Ishikawa (cell line): ENCODE results near the gene RTN1.

Experiments
- CEBPB ChIP-seq: IDR thresholded peaks from 2 replicates; pipeline ENCODE4 v1.6.1; 2012
- CREB1 ChIP-seq: IDR thresholded peaks from 2 replicates; pipeline ENCODE4 v1.6.1; 2012; ENCODE audit warnings: low read depth
- EGR1 ChIP-seq: IDR thresholded peaks from 2 replicates; pipeline ENCODE4 v1.6.1; 2012
- EP300 ChIP-seq: IDR thresholded peaks from 2 replicates; pipeline ENCODE4 v1.6.1; 2012; ENCODE audit warnings: borderline replicate concordance
- FOXM1 ChIP-seq: IDR thresholded peaks from 2 replicates; pipeline ENCODE4 v1.6.1; 2012; ENCODE audit warnings: low read depth, borderline replicate concordance
- MAX ChIP-seq: IDR thresholded peaks from 2 replicates; pipeline ENCODE4 v1.6.1; 2012
- NFIC ChIP-seq: IDR thresholded peaks from 2 replicates; pipeline ENCODE4 v1.6.1; 2012
- RAD21 ChIP-seq: IDR thresholded peaks from 2 replicates; pipeline ENCODE4 v1.6.1; 2012; ENCODE audit warnings: low read depth
- REST ChIP-seq: IDR thresholded peaks from 2 replicates; pipeline ENCODE4 v1.6.1; 2012; ENCODE audit warnings: low read depth, mild to moderate bottlenecking
- TAF1 ChIP-seq: IDR thresholded peaks from 2 replicates; pipeline ENCODE4 v1.6.1; 2012; ENCODE audit warnings: low read depth, mild to moderate bottlenecking
- TCF12 ChIP-seq: IDR thresholded peaks from 2 replicates; pipeline ENCODE4 v1.6.1; 2012; ENCODE audit warnings: low read depth
- TEAD4 ChIP-seq: IDR thresholded peaks from 2 replicates; pipeline ENCODE4 v1.6.1; 2012
- USF1 ChIP-seq: IDR thresholded peaks from 2 replicates; pipeline ENCODE4 v1.6.1; 2012
- YY1 ChIP-seq: IDR thresholded peaks from 2 replicates; pipeline ENCODE4 v1.6.1; 2012; ENCODE audit warnings: low read depth
- ZBTB7A ChIP-seq: IDR thresholded peaks from 2 replicates; pipeline ENCODE4 v1.6.1; 2012; ENCODE audit warnings: low read depth

RTN1 gene

GRCh38 chr14:59830338-59830734 lies 40.2 kb downstream of the RTN1 start:
- no peak for TF ChIP-seq REST
- no peak for TF ChIP-seq MAX
- TF ChIP-seq EP300 = no peak
- no peak for TF ChIP-seq RAD21
- TF ChIP-seq EGR1 = no peak

GRCh38 chr14:59829469-59830337 lies 40.9 kb downstream of the RTN1 start:
- TF ChIP-seq EP300 (peak; percentile 16; the same call in 1 of the 2 replicates), RAD21 (no peak)

- TF ChIP-seq MAX (no peak), CEBPB (no peak), REST (no peak), CREB1 (no peak), FOXM1 (no peak), ZBTB7A (no peak), EGR1 (no peak), YY1 (no peak), NFIC (no peak), TEAD4 (no peak), TAF1 (no peak), EP300 (no peak), RAD21 (no peak)
These were observed 42.3 kb downstream of the RTN1 start for GRCh38 chr14:59828276-59828675.

- TF ChIP-seq CEBPB (no peak), TAF1 (no peak), TCF12 (no peak), REST (no peak), EGR1 (no peak), MAX (no peak), RAD21 (no peak), ZBTB7A (no peak), YY1 (no peak), EP300 (no peak), USF1 (no peak), FOXM1 (no peak), TEAD4 (no peak), CREB1 (no peak), NFIC (no peak)
These were observed 43.2 kb downstream of the RTN1 start for GRCh38 chr14:59827401-59827800.

- TF ChIP-seq USF1 = no peak
- no peak for TF ChIP-seq YY1
- TF ChIP-seq TCF12 = no peak
- TF ChIP-seq TAF1 = no peak
- TF ChIP-seq EP300 = no peak
- no peak for TF ChIP-seq TEAD4
- no peak for TF ChIP-seq ZBTB7A
- no peak for TF ChIP-seq REST
- no peak for TF ChIP-seq RAD21
- TF ChIP-seq NFIC = no peak
- TF ChIP-seq MAX = no peak
- TF ChIP-seq EGR1 = no peak
- TF ChIP-seq CEBPB = no peak
- no peak for TF ChIP-seq FOXM1
- no peak for TF ChIP-seq CREB1
These were observed 44.4 kb downstream of the RTN1 start for GRCh38 chr14:59826150-59826549.
